Right atrium auricular region (tissue), 2 donors: ENCODE data around the gene NOP14. TPM values are rescaled to one million over a fixed set of nuclear protein-coding genes. Genes with fewer than 3 reads are reported as not detected.
A peak's percentile ranks its signal among the peaks of the same experiment; 100 is the strongest.

ENCODE experiments used
- DNase-seq: peaks from one replicate; pipeline ENCODE4 v3.0.0-alpha.2; 2019; ENCODE audit warnings: low spot score
- H3K27ac ChIP-seq, 2 donors: fragments of 200-600 bp; sonication (generic); 1 replicate in 1 of 2; 2 replicates in 1 of 2; pipeline ENCODE4 v1.5.1; 2016 to 2019
- H3K27me3 ChIP-seq, 2 donors: fragments of 200-600 bp; sonication (generic); one replicate each; pipeline versions ENCODE4 v1.5.1 to v1.6.0; 2017 to 2019
- H3K36me3 ChIP-seq: fragments of 200-600 bp; sonication (generic); one replicate; pipeline ENCODE4 v1.5.1; 2016
- H3K4me1 ChIP-seq, 2 donors: fragments of 200-600 bp; sonication (generic); one replicate each; pipeline versions ENCODE4 v1.5.1 to v1.6.0; 2017 to 2019
- H3K4me3 ChIP-seq, 2 donors: fragments of 200-600 bp; sonication (generic); 1 replicate in 1 of 2; 2 replicates in 1 of 2; pipeline ENCODE4 v1.5.1; 2017 to 2019; ENCODE audit warnings: mild to moderate bottlenecking in 1 of 2, moderate library complexity in 1 of 2
- H3K9me3 ChIP-seq, 2 donors: fragments of 200-600 bp; sonication (generic); one replicate each; pipeline ENCODE4 v1.5.1; 2019
- CTCF ChIP-seq, 2 donors: fragments of 200-600 bp; sonication (generic); IDR thresholded peaks; one replicate each; pipeline ENCODE4 v1.5.1; 2019; ENCODE audit warnings: antibody characterized with exemption in 2 of 2
- total RNA-seq, 2 donors: library from RNA; depleted of rRNA; stranded (reverse); fragments of >200 nt; gene quantifications; one replicate each; pipeline ENCODE4 v1.1.0, GENCODE V29; 2016

The NOP14 gene
- total RNA-seq, 2 donors from 2014 or later = 12.2 to 14.2 TPM

GRCh38 chr4:2937986-2938385 lies 25.2 kb downstream of the NOP14 start:
- Histone ChIP-seq H3K36me3 (peaks cover 52% of the 10 kb centered on the region), H3K4me3 (no peak overlapping the region), H3K27me3 (no peaks in the 10 kb centered on the region), H3K27ac (no peak overlapping the region), H3K4me1 (peaks cover 3 to 32% of the 10 kb centered on the region in 2 donors), H3K9me3 (no peaks in the 10 kb centered on the region)
- TF ChIP-seq CTCF (IDR thresholded peaks at IDR 0.05) = no peak
- no peak for DNase-seq

- Histone ChIP-seq H3K27me3 (no peaks in the 10 kb centered on the region), H3K36me3 (peaks cover 45% of the 10 kb centered on the region), H3K27ac (no peak overlapping the region), H3K4me1 (peaks cover 3 to 38% of the 10 kb centered on the region in 2 donors), H3K9me3 (no peaks in the 10 kb centered on the region), H3K4me3 (no peak overlapping the region)
- no peak for DNase-seq
- TF ChIP-seq CTCF (IDR thresholded peaks at IDR 0.05) = no peak
Measured at GRCh38 chr4:2937146-2937857, 25.9 kb downstream of the NOP14 start.

DNA sequence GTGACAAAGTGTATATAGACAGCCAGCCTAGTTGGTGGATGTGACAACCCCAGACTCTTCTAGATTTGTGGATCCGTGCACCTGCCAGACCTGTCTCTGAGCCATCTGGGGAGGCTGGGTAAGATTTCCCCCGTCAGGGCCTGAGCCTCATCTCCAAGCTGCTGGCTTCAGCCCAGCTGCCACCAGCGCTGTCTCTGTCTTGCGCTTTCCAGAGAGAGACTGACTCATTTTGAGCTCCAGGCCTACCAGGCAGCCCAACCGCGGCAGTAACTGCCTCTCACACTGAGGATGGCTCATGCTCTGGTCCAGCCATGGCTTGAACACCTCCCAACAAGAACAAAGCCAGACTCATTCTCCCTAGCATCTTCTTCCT lies 26.4 kb downstream of the NOP14 start:
- TF ChIP-seq CTCF (IDR thresholded peaks at IDR 0.05) = no peak
- Histone ChIP-seq H3K27me3 (no peaks in the 10 kb centered on the region), H3K9me3 (no peaks in the 10 kb centered on the region), H3K4me3 (no peak overlapping the region), H3K4me1 (peaks cover 3 to 44% of the 10 kb centered on the region in 2 donors), H3K27ac (no peak overlapping the region), H3K36me3 (peaks cover 40% of the 10 kb centered on the region)
- DNase-seq = no peak

DNA sequence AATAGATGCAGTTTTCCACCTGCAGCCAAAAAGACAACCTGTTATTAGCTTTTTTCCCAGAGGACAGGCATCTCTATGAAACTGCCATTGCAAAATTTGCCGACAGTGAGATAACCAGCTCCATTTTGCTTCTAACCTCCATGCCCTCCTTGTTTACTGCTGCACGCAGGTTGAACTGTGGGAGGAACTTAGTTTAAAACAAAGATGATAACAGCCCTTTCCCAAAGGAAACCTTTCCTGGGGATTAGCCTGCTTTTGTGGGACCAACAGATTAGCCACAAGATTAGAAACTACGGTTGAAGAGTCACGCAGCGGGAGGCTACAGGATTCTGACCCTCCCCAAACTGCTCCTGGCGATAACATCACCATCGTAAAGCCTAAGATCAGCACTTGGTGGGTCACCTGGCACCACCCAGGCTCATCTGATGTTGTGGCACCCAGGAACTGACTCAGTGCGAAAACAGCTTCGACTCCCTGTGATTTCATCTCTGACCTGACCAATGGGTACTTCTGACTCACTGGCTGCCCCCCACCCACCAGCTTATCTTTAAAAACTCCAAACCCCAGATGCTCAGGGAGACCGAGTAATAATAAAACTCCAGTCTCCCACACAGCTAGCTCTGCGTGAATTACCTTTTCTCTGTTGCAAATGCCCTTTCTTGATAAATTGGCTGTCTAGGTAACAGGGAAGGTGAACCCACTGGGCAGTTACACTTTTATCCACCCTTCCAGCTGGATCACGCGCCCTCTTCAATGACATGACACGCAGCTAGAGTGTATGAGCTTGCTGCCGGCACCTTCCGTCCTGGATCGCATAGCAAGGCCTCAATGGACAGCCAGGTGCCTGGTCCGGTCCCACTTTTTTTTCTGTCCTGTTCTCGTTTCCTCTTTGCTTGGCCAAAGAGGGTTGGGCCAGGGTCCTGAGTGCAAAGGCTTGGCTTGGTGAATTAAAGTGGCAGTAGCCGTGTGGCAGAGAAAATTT lies 27.2 kb downstream of the NOP14 start:
- peaks cover 39% of the 10 kb centered on the region for H3K36me3 ChIP-seq
- no peak for TF ChIP-seq CTCF (IDR thresholded peaks at IDR 0.05)
- no peak for DNase-seq
- H3K27me3 ChIP-seq = no peaks in the 10 kb centered on the region
- H3K27ac ChIP-seq = peak overlapping the region in 1 of 2 donors; percentile 87
- H3K9me3 ChIP-seq = no peaks in the 10 kb centered on the region
- H3K4me3 ChIP-seq = peak overlapping the region; percentile 75 to 84
- H3K4me1 ChIP-seq = peaks cover 3 to 51% of the 10 kb centered on the region in 2 donors

DNA sequence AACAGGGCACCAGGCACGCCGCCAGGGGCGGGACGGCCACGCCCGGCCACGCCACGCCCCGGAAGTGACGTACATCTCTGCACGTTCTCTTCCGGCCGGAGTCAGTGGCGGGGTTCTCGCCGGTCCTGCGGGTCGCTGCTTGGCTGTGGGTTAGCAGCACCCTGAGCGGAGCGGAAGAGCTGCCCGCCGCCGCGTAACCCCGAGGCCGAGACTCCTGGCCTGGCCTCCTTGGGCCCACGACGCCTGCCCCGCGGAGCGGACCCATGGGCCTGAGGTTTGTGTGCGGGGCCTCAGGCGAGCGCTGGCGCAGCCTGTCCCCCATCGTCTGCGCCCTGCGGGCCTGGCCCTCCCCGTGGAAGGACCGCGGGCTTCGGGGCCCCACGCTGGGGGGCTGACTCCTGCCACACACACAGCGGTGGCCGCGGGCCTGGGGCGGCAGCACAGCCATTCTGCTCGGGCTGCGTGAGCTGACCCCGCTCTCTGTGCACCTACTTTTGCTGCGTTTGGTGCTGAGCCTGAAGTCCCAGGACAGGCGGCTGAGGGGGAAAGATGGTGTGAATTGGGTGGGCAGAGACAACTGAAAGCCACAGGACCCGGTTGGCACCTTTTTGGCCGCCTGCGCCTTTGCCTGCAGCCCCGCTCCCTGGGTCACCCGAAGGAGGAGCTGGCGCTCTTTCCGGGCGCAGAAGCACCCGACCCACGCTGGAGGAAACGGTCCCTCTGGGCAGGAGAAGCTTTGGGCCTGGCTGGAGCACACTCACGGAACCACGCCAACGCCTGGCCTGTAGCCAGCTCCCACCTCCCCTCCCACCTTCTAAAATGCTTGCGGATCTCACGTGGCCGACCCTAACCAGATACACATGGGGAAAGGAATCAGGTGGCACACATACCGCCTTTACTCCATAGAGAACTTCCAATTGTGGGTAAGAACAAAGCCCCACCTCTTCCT lies 28.1 kb downstream of the NOP14 start:
- peak overlapping the region; percentile 75 to 84 for H3K4me3 ChIP-seq
- H3K9me3 ChIP-seq = no peaks in the 10 kb centered on the region
- peaks cover 38% of the 10 kb centered on the region for H3K36me3 ChIP-seq
- H3K27me3 ChIP-seq = no peaks in the 10 kb centered on the region
- DNase-seq = peak; percentile 93
- H3K4me1 ChIP-seq = peaks cover 3 to 57% of the 10 kb centered on the region in 2 donors
- H3K27ac ChIP-seq = peak overlapping the region; percentile 86 to 87
- no peak for TF ChIP-seq CTCF (IDR thresholded peaks at IDR 0.05)
